WTC11 (cell line): ENCODE measurements around the gene KCNQ4. TPM values are rescaled to one million over a fixed set of nuclear protein-coding genes. Genes with fewer than 3 reads are reported as not detected.

ENCODE experiments used
- ATAC-seq: fragments of 200-7000 bp; cut with Tn5 transposase; 2 replicates; pipeline ENCODE4 v1.10.0; 2021; ENCODE audit warnings: mild to moderate bottlenecking, moderate library complexity
- CTCF ChIA-PET: fragments of 300-600 bp; sonication (Branson Sonifier 250); formaldehyde crosslinking; loops from one replicate; lab custom pipeline; 2021; ENCODE audit warnings: antibody characterized with exemption; lab: Charles Lee
- POLR2A ChIA-PET: fragments of 350-600 bp; sonication (Branson Sonifier 250); formaldehyde crosslinking; loops from one replicate; lab custom pipeline; 2021; ENCODE audit warnings: antibody characterized with exemption; lab: Charles Lee
- DNase-seq: peaks from one replicate; pipeline ENCODE4 v3.0.0; 2021; ENCODE audit warnings: low spot score
- H3K27ac Mint-ChIP-seq: 2 replicates; pipeline ENCODE4 v1.8.0; 2021; ENCODE audit warnings: mixed read lengths
- H3K27me3 Mint-ChIP-seq: 2 replicates; pipeline ENCODE4 v1.8.0; 2021; ENCODE audit warnings: low read depth, mild to moderate bottlenecking, moderate library complexity, mixed read lengths
- H3K36me3 Mint-ChIP-seq: 2 replicates; pipeline ENCODE4 v1.8.0; 2021; ENCODE audit warnings: mixed read lengths
- H3K4me1 Mint-ChIP-seq: 2 replicates; pipeline ENCODE4 v1.8.0; 2022; ENCODE audit warnings: mixed read lengths
- H3K4me3 Mint-ChIP-seq: 2 replicates; pipeline ENCODE4 v1.8.0; 2021; ENCODE audit warnings: mild to moderate bottlenecking, moderate library complexity, mixed read lengths
- H3K9me3 Mint-ChIP-seq: 2 replicates; pipeline ENCODE4 v1.8.0; 2021; ENCODE audit warnings: mixed read lengths
- ARID4B ChIP-seq: sonication (generic); formaldehyde crosslinking; IDR thresholded peaks from 2 replicates; pipeline ENCODE4 v1.8.0; 2023; ENCODE audit warnings: missing genetic modification reagents, mild to moderate bottlenecking, borderline replicate concordance
- ATF3 ChIP-seq: sonication (generic); formaldehyde crosslinking; conservative IDR thresholded peaks from 2 replicates; pipeline ENCODE4 v1.8.1; 2022; ENCODE audit warnings: mild to moderate bottlenecking, missing genetic modification reagents
- E2F5 ChIP-seq: sonication (generic); formaldehyde crosslinking; IDR thresholded peaks from 2 replicates; pipeline ENCODE4 v1.8.1; 2022; ENCODE audit warnings: mild to moderate bottlenecking, moderate library complexity, missing genetic modification reagents
- FOXK1 ChIP-seq: sonication (generic); formaldehyde crosslinking; IDR thresholded peaks from 2 replicates; pipeline ENCODE4 v1.8.0; 2022; ENCODE audit warnings: mild to moderate bottlenecking, moderate library complexity, missing genetic modification reagents
- GTF2I ChIP-seq: fragments of 250-450 bp; sonication (Bioruptor Pico); conservative IDR thresholded peaks from 2 replicates; pipeline ENCODE4 v1.4.0; 2021; ENCODE audit warnings: mild to moderate bottlenecking
- HMGA2 ChIP-seq: fragments of 250-450 bp; sonication (Bioruptor Pico); IDR thresholded peaks from 2 replicates; pipeline ENCODE4 v1.4.0; 2021; ENCODE audit warnings: mild to moderate bottlenecking, moderate library complexity
- JUN ChIP-seq: sonication (generic); formaldehyde crosslinking; IDR thresholded peaks from 2 replicates; pipeline ENCODE4 v1.8.0; 2023; ENCODE audit warnings: mild to moderate bottlenecking, missing genetic modification reagents
- MAX ChIP-seq: sonication (generic); formaldehyde crosslinking; IDR thresholded peaks from 2 replicates; pipeline ENCODE4 v1.8.0; 2022; ENCODE audit warnings: mild to moderate bottlenecking, missing genetic modification reagents
- NFATC4 ChIP-seq: fragments of 250-450 bp; sonication (Bioruptor Pico); IDR thresholded peaks from 2 replicates; pipeline ENCODE4 v1.9.0; 2021; ENCODE audit warnings: mild to moderate bottlenecking
- NR1H2 ChIP-seq: sonication (generic); formaldehyde crosslinking; IDR thresholded peaks from 2 replicates; pipeline ENCODE4 v1.9.0; 2021; ENCODE audit warnings: mild to moderate bottlenecking, moderate library complexity, missing genetic modification reagents
- PRDM15 ChIP-seq: sonication (generic); formaldehyde crosslinking; IDR thresholded peaks from 2 replicates; pipeline ENCODE4 v1.8.0; 2022; ENCODE audit warnings: missing genetic modification reagents
- RELA ChIP-seq: sonication (generic); formaldehyde crosslinking; IDR thresholded peaks from 2 replicates; pipeline ENCODE4 v1.8.1; 2022; ENCODE audit warnings: missing genetic modification reagents, mild to moderate bottlenecking, borderline replicate concordance
- RORB ChIP-seq: fragments of 250-450 bp; sonication (Bioruptor Pico); IDR thresholded peaks from 2 replicates; pipeline ENCODE4 v1.9.0; 2021; ENCODE audit warnings: mild to moderate bottlenecking
- STAT6 ChIP-seq: sonication (generic); formaldehyde crosslinking; conservative IDR thresholded peaks from 2 replicates; pipeline ENCODE4 v1.8.1; 2023; ENCODE audit warnings: mild to moderate bottlenecking, low read depth, missing genetic modification reagents, moderate library complexity
- TCF7 ChIP-seq: sonication (generic); formaldehyde crosslinking; IDR thresholded peaks from 2 replicates; pipeline ENCODE4 v1.8.0; 2022; ENCODE audit warnings: mild to moderate bottlenecking, low read depth, missing genetic modification reagents, moderate library complexity
- TP53 ChIP-seq: sonication (generic); formaldehyde crosslinking; IDR thresholded peaks from 2 replicates; pipeline ENCODE4 v1.8.1; 2023; ENCODE audit warnings: mild to moderate bottlenecking, missing genetic modification reagents
- ZNF219 ChIP-seq: sonication (generic); formaldehyde crosslinking; IDR thresholded peaks from 2 replicates; pipeline ENCODE4 v1.8.0; 2023; ENCODE audit warnings: missing genetic modification reagents, mild to moderate bottlenecking, borderline replicate concordance
- ZNF396 ChIP-seq: fragments of 250-450 bp; sonication (Bioruptor Pico); IDR thresholded peaks from 2 replicates; pipeline ENCODE4 v1.8.0; 2021; ENCODE audit warnings: mild to moderate bottlenecking, moderate library complexity, borderline replicate concordance
- total RNA-seq: library from RNA; stranded (reverse); gene quantifications from 3 replicates; pipeline ENCODE4 v1.2.3, GENCODE V29; 2021

Gene KCNQ4
- total RNA-seq, 1 experiment from 2014 or later = 4.0 TPM

- Mint-ChIP-seq H3K36me3 (no peaks in the 10 kb centered on the region), H3K27ac (no peak overlapping the region), H3K4me3 (no peak overlapping the region), H3K27me3 (peaks cover 20% of the 10 kb centered on the region), H3K9me3 (no peaks in the 10 kb centered on the region), H3K4me1 (peaks cover 21% of the 10 kb centered on the region)
- CTCF ChIA-PET = interaction anchor here (5.9 kb wide), 1 partner anchor 15 kb away, joined by 34 read pairs; no protein-coding TSS in a partner anchor
- DNase-seq (no peak), ATAC-seq (no peak)
- TF ChIP-seq JUN (CRISPR knock-in tag) = no peak
- TF ChIP-seq STAT6 (CRISPR knock-in tag) = no peak
- no peak for TF ChIP-seq TP53 (CRISPR knock-in tag)
- no peak for TF ChIP-seq ZNF219 (CRISPR knock-in tag)
- no peak for TF ChIP-seq NR1H2 (CRISPR knock-in tag)
- TF ChIP-seq RORB = no peak
- TF ChIP-seq ATF3 = no peak
- no peak for TF ChIP-seq RELA
- no peak for TF ChIP-seq ARID4B (CRISPR knock-in tag)
- no peak for TF ChIP-seq PRDM15 (CRISPR knock-in tag)
- POLR2A ChIA-PET = no interaction called here
These were observed 5.2 kb downstream of the KCNQ4 start for GRCh38 chr1:40788561-40789341.

- DNase-seq (no peak), ATAC-seq (no peak)
- CTCF ChIA-PET = interaction anchor here (5.9 kb wide), 1 partner anchor 15 kb away, joined by 34 read pairs; no protein-coding TSS in a partner anchor
- Mint-ChIP-seq H3K36me3 (no peaks in the 10 kb centered on the region), H3K4me1 (peaks cover 26% of the 10 kb centered on the region), H3K27ac (no peak overlapping the region), H3K4me3 (no peak overlapping the region), H3K27me3 (peaks cover 19% of the 10 kb centered on the region), H3K9me3 (no peaks in the 10 kb centered on the region)
- POLR2A ChIA-PET = no interaction called here
- TF ChIP-seq ZNF396 (CRISPR knock-in tag) (no peak), E2F5 (CRISPR knock-in tag) (no peak), TCF7 (no peak), FOXK1 (no peak), MAX (CRISPR knock-in tag) (no peak), GTF2I (CRISPR knock-in tag) (no peak), NFATC4 (CRISPR knock-in tag) (no peak), HMGA2 (no peak), PRDM15 (CRISPR knock-in tag) (no peak)
These were observed 5.7 kb downstream of the KCNQ4 start for GRCh38 chr1:40789342-40789598.
